Breast epithelium (tissue), 4 donors: ENCODE results near the gene FLNB. TPM values are rescaled to one million over a fixed set of nuclear protein-coding genes. Genes with fewer than 3 reads are reported as not detected.

Experiments
- DNase-seq, 2 donors: peaks; one replicate each; pipeline ENCODE4 v3.0.0-alpha.2; 2019; ENCODE audit warnings: low spot score in 2 of 2
- H3K27ac ChIP-seq, 2 donors: fragments of 200-600 bp; sonication (generic) in 1 of 2; one replicate each; pipeline ENCODE4 v1.5.1; 2016 to 2019; ENCODE audit warnings: mild to moderate bottlenecking in 1 of 2
- H3K27me3 ChIP-seq, 2 donors: fragments of 200-600 bp; sonication (generic) in 1 of 2; one replicate each; pipeline versions ENCODE4 v1.5.1 to v1.6.0; 2017 to 2019; ENCODE audit warnings: control low read depth in 1 of 2, mild to moderate bottlenecking in 1 of 2
- H3K36me3 ChIP-seq: fragments of 200-600 bp; one replicate; pipeline ENCODE4 v1.5.1; 2019
- H3K4me1 ChIP-seq, 2 donors: fragments of 200-600 bp; sonication (generic); one replicate each; pipeline ENCODE4 v1.5.1; 2016 to 2019; ENCODE audit warnings: control low read depth in 1 of 2
- H3K4me3 ChIP-seq, 3 donors: fragments of 200-600 bp; sonication (generic); 1 replicate in 2 of 3; 2 replicates in 1 of 3; pipeline ENCODE4 v1.5.1; 2016 to 2019; ENCODE audit warnings: mild to moderate bottlenecking in 3 of 3, moderate library complexity in 2 of 3
- H3K9me3 ChIP-seq, 2 donors: fragments of 200-600 bp; sonication (generic) in 1 of 2; one replicate each; pipeline ENCODE4 v1.5.1; 2016 to 2019; ENCODE audit warnings: control low read depth in 1 of 2
- POLR2A ChIP-seq: fragments of 450-650 bp; IDR thresholded peaks from one replicate; pipeline ENCODE4 v1.6.1; 2016; ENCODE audit warnings: antibody characterized with exemption, mild to moderate bottlenecking, moderate library complexity
- POLR2AphosphoS5 ChIP-seq, 3 donors: sonication (generic); formaldehyde crosslinking; IDR thresholded peaks; one replicate each; pipeline ENCODE4 v1.6.1; 2017; ENCODE audit warnings: antibody characterized with exemption in 3 of 3
- intact Hi-C: fragments of 100-400 bp; cut with DNase I; formaldehyde crosslinking; loops from one replicate; pipeline ENCODE4 v1.15.1; 2023; ENCODE audit warnings: low total_unique reads
- total RNA-seq, 3 donors: library from RNA; depleted of rRNA; stranded (reverse); fragments of >200 nt; gene quantifications; one replicate each; pipeline ENCODE4 v1.1.0, GENCODE V29; 2016
- TF ChIP-seq, protein P1 (sequence below), 3 donors: fragments of 450-650 bp; IDR thresholded peaks; one replicate each; pipeline ENCODE4 v1.5.1; 2016 to 2017; ENCODE audit warnings: antibody characterized with exemption in 3 of 3, mild to moderate bottlenecking in 3 of 3, moderate library complexity in 3 of 3

Gene FLNB
- total RNA-seq, 3 donors from 2014 or later = 40.3 to 242 (median 164) TPM

DNA sequence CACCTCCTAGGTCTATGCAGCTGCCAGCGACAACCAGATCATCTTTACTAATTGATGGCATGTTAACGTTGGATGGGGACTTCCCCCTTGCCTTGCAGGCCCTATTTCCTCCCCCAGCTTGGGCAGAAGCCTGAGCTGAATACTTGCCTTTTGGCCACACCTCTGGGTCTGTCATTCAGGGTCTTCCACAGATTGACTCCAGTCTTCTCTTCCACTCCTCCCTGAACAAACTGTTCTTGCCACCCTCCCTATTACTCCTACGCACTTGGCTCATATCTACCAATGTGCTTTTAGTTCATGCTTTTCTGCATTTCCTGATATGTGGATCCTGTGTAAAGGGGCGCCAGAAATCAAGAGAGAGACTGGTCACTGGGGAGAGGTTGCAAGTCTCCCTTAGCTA is 129.1 kb downstream of the FLNB start:
- no peak for DNase-seq
- no peak overlapping the region for H3K27ac ChIP-seq
- no peaks in the 10 kb centered on the region for H3K4me1 ChIP-seq
- H3K27me3 ChIP-seq = no peaks in the 10 kb centered on the region
- no peak overlapping the region for H3K4me3 ChIP-seq
- no peaks in the 10 kb centered on the region for H3K9me3 ChIP-seq
- peaks cover 16% of the 10 kb centered on the region for H3K36me3 ChIP-seq
- intact Hi-C loops = no loop called here
- TF ChIP-seq, protein P1, sequence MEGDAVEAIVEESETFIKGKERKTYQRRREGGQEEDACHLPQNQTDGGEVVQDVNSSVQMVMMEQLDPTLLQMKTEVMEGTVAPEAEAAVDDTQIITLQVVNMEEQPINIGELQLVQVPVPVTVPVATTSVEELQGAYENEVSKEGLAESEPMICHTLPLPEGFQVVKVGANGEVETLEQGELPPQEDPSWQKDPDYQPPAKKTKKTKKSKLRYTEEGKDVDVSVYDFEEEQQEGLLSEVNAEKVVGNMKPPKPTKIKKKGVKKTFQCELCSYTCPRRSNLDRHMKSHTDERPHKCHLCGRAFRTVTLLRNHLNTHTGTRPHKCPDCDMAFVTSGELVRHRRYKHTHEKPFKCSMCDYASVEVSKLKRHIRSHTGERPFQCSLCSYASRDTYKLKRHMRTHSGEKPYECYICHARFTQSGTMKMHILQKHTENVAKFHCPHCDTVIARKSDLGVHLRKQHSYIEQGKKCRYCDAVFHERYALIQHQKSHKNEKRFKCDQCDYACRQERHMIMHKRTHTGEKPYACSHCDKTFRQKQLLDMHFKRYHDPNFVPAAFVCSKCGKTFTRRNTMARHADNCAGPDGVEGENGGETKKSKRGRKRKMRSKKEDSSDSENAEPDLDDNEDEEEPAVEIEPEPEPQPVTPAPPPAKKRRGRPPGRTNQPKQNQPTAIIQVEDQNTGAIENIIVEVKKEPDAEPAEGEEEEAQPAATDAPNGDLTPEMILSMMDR (IDR thresholded peaks at IDR 0.05) = no peak
- no peak for TF ChIP-seq POLR2AphosphoS5 (IDR thresholded peaks at IDR 0.05)
- no peak for TF ChIP-seq POLR2A

DNA sequence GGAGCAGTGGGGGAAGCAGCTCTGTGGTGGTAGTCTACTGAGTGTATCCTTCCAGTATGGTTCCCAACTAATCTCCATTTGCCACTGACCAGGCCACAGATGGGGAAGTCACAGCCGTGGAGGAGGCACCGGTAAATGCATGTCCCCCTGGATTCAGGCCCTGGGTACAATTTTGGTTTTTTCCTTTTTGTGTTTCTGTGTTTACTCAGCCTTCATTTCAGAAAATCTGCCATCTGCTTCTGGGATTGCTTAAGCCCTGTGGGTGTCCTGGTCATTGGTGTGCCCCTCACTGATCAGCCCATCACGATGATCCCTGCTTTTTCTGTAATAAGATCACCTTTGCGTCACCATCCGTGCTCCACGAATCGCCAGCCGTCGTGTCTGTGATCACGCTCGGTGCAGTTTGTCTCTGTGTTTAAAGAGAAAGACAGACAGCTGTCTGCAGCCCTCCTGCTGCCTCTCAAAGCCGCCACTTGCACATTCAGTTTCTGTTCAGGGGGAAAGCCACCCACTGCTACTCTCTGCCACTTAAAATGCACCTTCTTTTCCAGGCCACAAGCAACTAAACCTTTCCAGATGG is 133.6 kb downstream of the FLNB start:
- H3K9me3 ChIP-seq = no peaks in the 10 kb centered on the region
- DNase-seq = no peak
- no peak overlapping the region for H3K4me3 ChIP-seq
- intact Hi-C loops = no loop called here
- peaks cover 13% of the 10 kb centered on the region for H3K36me3 ChIP-seq
- H3K27me3 ChIP-seq = no peaks in the 10 kb centered on the region
- no peaks in the 10 kb centered on the region for H3K4me1 ChIP-seq
- H3K27ac ChIP-seq = no peak overlapping the region
- TF ChIP-seq POLR2AphosphoS5 (IDR thresholded peaks at IDR 0.05) (no peak), POLR2A (no peak)
- TF ChIP-seq, protein P1 (IDR thresholded peaks at IDR 0.05) = no peak

DNA sequence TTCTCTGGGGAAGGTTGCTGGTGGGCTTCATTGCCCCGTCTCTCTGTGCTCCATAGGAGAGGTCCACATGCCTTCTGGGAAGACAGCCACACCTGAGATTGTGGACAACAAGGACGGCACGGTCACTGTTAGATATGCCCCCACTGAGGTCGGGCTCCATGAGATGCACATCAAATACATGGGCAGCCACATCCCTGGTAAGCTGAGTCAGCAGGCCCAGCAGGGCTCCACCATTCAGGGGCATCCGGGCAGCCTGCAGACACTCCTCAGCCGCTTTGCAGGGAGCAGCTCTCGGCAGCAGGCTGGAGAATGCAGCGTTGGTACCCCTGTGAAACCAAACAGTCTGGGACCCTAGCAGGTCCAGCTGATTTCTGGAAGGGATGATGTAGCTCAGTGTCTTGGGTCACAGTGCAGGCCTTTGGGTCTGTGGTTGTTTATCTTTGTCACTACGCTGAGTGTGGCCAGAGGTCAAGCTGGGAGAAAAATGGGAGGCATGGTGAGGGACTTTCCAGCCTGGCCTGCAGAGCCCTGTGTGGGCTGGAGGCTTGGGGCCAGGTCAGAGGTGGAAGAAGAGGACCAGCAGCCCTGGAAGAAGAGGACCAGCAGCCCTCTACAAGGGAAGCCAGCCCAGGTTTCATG is 135.3 kb downstream of the FLNB start:
- Histone ChIP-seq H3K4me3 (no peak overlapping the region), H3K27ac (no peak overlapping the region), H3K27me3 (no peaks in the 10 kb centered on the region), H3K36me3 (peaks cover 5% of the 10 kb centered on the region), H3K9me3 (no peaks in the 10 kb centered on the region), H3K4me1 (no peaks in the 10 kb centered on the region)
- TF ChIP-seq, protein P1 (IDR thresholded peaks at IDR 0.05) = no peak
- TF ChIP-seq POLR2A (no peak), POLR2AphosphoS5 (IDR thresholded peaks at IDR 0.05) (no peak)
- DNase-seq = no peak
- intact Hi-C loops = no loop called here

DNA sequence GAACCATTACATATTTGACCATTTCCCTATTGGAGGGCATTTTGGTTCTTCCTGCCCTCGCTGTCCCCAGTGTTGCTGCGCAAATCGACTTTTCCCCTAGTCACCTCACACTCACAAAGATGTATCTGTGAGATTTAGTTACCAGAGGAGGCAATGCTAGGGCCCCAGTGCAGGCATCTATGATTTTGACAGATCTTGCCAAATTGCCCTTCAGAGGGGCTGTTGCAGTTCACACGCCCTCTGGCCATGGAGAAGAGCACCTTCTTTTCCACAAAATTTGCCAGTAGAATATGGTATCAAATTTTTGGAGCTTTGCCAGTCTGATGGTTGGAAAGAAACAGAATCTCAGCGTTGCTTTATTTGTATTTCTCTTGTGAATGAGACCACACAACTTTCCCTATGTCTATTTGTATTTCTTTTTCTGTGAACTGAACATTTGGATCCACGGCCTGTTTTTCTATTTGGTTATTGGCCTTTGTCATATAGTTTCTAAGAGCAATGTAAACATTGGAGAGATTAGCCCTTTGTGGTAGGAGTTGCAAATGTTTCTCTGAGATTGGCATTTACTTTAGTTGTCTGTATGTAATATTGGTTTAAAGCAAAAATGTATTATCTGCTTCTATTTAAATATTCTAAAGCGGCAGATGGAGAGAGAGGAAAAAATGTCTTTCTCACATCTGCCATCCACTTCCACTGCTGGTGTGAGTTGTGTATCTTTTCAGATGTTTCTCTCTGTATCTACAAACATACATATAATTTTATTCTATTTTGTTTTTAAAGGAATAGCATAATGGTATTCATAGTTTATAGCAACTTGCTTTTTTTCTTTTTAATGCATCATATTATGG is 136.5 kb downstream of the FLNB start:
- TF ChIP-seq POLR2AphosphoS5 (IDR thresholded peaks at IDR 0.05) = no peak
- TF ChIP-seq, protein P1 (IDR thresholded peaks at IDR 0.05) = no peak
- no peak for TF ChIP-seq POLR2A
- H3K9me3 ChIP-seq = no peaks in the 10 kb centered on the region
- no peak for DNase-seq
- intact Hi-C loops = no loop called here
- peaks cover 5% of the 10 kb centered on the region for H3K36me3 ChIP-seq
- H3K4me3 ChIP-seq = no peak overlapping the region
- no peak overlapping the region for H3K27ac ChIP-seq
- no peaks in the 10 kb centered on the region for H3K27me3 ChIP-seq
- H3K4me1 ChIP-seq = no peaks in the 10 kb centered on the region

DNA sequence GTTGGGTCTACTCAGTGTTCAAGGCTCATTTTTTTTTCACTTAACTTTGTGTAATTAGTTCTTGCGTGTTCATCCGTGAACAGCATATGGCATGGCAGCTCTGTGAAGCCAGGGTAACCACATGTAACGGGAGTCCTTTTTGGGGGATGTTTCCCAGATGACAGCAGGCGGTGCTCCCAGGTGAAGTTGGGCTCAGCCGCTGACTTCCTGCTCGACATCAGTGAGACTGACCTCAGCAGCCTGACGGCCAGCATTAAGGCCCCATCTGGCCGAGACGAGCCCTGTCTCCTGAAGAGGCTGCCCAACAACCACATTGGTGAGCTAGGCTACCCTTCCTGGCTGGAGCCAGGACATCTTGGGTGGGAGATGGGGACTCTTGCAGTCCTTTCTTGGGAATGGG is 139.8 kb downstream of the FLNB start:
- no peak for TF ChIP-seq POLR2AphosphoS5 (IDR thresholded peaks at IDR 0.05)
- Histone ChIP-seq H3K36me3 (peaks cover 5% of the 10 kb centered on the region), H3K27me3 (no peaks in the 10 kb centered on the region), H3K4me1 (no peaks in the 10 kb centered on the region), H3K9me3 (no peaks in the 10 kb centered on the region), H3K27ac (no peak overlapping the region), H3K4me3 (no peak overlapping the region)
- intact Hi-C loops = no loop called here
- DNase-seq = no peak
